ENCODE results near the gene PDPN.

DNA sequence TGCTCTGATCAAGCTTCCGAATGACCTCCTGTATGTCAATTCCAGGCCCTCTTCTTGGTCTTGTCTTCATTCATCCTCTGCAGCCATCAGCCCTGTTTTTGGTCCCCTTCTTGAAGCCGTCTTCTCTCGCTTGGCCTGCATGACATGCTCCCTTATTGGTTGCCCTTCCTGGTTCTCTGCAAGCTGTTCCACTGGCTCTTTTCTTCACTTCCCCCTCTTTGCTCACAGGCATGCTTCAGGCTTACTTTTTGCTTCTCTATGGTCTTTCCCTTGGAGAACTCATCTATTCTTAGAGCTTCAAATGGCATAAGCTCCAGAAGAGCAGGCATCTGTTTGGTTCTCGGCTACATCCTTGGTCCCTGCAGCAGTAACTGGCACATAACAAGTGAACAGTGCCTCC lies 38.8 kb downstream of the PDPN start:
- TF ChIP-seq, protein P1, sequence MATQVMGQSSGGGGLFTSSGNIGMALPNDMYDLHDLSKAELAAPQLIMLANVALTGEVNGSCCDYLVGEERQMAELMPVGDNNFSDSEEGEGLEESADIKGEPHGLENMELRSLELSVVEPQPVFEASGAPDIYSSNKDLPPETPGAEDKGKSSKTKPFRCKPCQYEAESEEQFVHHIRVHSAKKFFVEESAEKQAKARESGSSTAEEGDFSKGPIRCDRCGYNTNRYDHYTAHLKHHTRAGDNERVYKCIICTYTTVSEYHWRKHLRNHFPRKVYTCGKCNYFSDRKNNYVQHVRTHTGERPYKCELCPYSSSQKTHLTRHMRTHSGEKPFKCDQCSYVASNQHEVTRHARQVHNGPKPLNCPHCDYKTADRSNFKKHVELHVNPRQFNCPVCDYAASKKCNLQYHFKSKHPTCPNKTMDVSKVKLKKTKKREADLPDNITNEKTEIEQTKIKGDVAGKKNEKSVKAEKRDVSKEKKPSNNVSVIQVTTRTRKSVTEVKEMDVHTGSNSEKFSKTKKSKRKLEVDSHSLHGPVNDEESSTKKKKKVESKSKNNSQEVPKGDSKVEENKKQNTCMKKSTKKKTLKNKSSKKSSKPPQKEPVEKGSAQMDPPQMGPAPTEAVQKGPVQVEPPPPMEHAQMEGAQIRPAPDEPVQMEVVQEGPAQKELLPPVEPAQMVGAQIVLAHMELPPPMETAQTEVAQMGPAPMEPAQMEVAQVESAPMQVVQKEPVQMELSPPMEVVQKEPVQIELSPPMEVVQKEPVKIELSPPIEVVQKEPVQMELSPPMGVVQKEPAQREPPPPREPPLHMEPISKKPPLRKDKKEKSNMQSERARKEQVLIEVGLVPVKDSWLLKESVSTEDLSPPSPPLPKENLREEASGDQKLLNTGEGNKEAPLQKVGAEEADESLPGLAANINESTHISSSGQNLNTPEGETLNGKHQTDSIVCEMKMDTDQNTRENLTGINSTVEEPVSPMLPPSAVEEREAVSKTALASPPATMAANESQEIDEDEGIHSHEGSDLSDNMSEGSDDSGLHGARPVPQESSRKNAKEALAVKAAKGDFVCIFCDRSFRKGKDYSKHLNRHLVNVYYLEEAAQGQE (IDR thresholded peaks at IDR 0.05; ENCODE audit: low read depth) = no peak
- no peak for TF ChIP-seq RAD21 (IDR thresholded peaks at IDR 0.05; ENCODE audit: low read depth)
- TF ChIP-seq, protein P2, sequence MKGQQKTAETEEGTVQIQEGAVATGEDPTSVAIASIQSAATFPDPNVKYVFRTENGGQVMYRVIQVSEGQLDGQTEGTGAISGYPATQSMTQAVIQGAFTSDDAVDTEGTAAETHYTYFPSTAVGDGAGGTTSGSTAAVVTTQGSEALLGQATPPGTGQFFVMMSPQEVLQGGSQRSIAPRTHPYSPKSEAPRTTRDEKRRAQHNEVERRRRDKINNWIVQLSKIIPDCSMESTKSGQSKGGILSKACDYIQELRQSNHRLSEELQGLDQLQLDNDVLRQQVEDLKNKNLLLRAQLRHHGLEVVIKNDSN (IDR thresholded peaks at IDR 0.05) = no peak
- TF ChIP-seq TAF1 (IDR thresholded peaks at IDR 0.05; ENCODE audit: low read depth) = no peak
- TF ChIP-seq TEAD4 (IDR thresholded peaks at IDR 0.05) = no peak
- TF ChIP-seq EP300 (IDR thresholded peaks at IDR 0.05; ENCODE audit: borderline replicate concordance) = no peak
- TF ChIP-seq CREB1 (IDR thresholded peaks at IDR 0.05; ENCODE audit: low read depth) = no peak
- TF ChIP-seq TCF12 (IDR thresholded peaks at IDR 0.05; ENCODE audit: low read depth) = no peak

Data from Ishikawa (cell line).